Ascending aorta (tissue), 2 donors: ENCODE measurements around the gene PNRC1. TPM values are rescaled to one million over a fixed set of nuclear protein-coding genes. Genes with fewer than 3 reads are reported as not detected.

Experiments used
- DNase-seq, 2 donors: peaks; one replicate each; pipeline ENCODE4 v3.0.0-alpha.2; 2019; ENCODE audit warnings: low spot score in 2 of 2
- H3K27ac ChIP-seq, 2 donors: fragments of 200-600 bp; sonication (generic); one replicate each; pipeline ENCODE4 v1.5.1; 2016 to 2017; ENCODE audit warnings: mild to moderate bottlenecking in 1 of 2
- H3K27me3 ChIP-seq: fragments of 200-600 bp; sonication (generic); one replicate; pipeline ENCODE4 v1.5.1; 2017
- H3K36me3 ChIP-seq, 2 donors: fragments of 200-600 bp; sonication (generic); one replicate each; pipeline ENCODE4 v1.5.1; 2016
- H3K4me1 ChIP-seq, 2 donors: fragments of 200-600 bp; sonication (generic); one replicate each; pipeline ENCODE4 v1.5.1; 2016 to 2017; ENCODE audit warnings: mild to moderate bottlenecking in 1 of 2
- H3K4me3 ChIP-seq, 2 donors: fragments of 200-600 bp; sonication (generic); one replicate each; pipeline ENCODE4 v1.5.1; 2016 to 2017; ENCODE audit warnings: mild to moderate bottlenecking in 1 of 2
- H3K9me3 ChIP-seq, 2 donors: fragments of 200-600 bp; sonication (generic); one replicate each; pipeline ENCODE4 v1.5.1; 2016
- intact Hi-C: fragments of 100-400 bp; cut with DNase I; formaldehyde crosslinking; loops from one replicate; pipeline ENCODE4 v1.15.1; 2023
- total RNA-seq: library from RNA; depleted of rRNA; stranded (reverse); fragments of >200 nt; gene quantifications from one replicate; pipeline ENCODE4 v1.1.0, GENCODE V29; 2016
- TF ChIP-seq, protein P1 (sequence below), 3 experiments: fragments of 200-600 bp in 2 of 3; fragments of 450-650 bp in 1 of 3; sonication (generic) in 2 of 3; IDR thresholded peaks; one replicate each; pipeline ENCODE4 v1.5.1; 2016 to 2019; ENCODE audit warnings: antibody characterized with exemption in 3 of 3, mild to moderate bottlenecking in 1 of 3, moderate library complexity in 1 of 3

The PNRC1 gene
- total RNA-seq, 1 donor from 2014 or later, result 196 TPM

DNA sequence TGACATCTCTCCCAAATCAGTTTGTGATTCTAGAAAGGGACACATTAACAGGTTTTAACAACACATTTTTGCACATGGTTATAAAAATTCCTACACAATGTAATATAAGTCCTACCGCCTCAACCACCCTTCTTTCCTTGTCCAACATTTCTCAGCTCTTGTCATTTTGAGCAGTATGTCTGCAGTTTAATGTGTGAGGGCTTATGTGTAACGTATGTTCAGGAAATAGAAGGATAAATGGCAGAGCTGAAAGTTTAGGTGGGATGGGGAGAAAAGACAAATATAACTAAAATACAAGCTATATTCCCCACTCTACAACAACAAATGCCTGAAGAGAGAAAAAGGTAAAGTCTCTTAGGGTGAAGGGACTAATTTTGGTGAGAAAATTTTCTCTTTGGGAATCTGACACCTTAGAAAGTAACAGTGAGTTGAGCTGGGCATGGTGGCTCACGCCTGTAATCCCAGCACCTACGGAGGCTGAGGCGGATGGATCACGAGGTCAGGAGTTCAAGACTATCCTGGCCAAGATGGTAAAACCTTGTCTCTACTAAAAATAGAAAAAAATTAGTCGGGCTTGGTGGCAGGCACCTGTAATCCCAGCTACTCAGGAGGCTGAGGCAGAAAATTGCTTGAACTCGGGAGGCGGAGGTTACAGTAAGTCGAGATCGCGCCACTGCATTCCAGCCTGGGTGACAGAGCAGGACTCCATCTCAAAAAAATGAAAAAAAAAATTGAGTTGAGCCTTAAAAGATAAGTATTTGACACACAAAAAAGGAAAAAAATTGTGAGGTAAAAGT is 5.1 kb downstream of the PNRC1 start:
- no peak overlapping the region for H3K27ac ChIP-seq
- no peak overlapping the region for H3K4me3 ChIP-seq
- TF ChIP-seq, protein P1, sequence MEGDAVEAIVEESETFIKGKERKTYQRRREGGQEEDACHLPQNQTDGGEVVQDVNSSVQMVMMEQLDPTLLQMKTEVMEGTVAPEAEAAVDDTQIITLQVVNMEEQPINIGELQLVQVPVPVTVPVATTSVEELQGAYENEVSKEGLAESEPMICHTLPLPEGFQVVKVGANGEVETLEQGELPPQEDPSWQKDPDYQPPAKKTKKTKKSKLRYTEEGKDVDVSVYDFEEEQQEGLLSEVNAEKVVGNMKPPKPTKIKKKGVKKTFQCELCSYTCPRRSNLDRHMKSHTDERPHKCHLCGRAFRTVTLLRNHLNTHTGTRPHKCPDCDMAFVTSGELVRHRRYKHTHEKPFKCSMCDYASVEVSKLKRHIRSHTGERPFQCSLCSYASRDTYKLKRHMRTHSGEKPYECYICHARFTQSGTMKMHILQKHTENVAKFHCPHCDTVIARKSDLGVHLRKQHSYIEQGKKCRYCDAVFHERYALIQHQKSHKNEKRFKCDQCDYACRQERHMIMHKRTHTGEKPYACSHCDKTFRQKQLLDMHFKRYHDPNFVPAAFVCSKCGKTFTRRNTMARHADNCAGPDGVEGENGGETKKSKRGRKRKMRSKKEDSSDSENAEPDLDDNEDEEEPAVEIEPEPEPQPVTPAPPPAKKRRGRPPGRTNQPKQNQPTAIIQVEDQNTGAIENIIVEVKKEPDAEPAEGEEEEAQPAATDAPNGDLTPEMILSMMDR (IDR thresholded peaks at IDR 0.05), result no peak
- intact Hi-C loops, result loop anchor here (10.0 kb wide), 1 partner anchor 739 kb away; the partner anchor contains the start of gene CASP8AP2
- no peak for DNase-seq
- peaks cover 14 to 39% of the 10 kb centered on the region in 2 donors for H3K36me3 ChIP-seq
- H3K27me3 ChIP-seq, result no peaks in the 10 kb centered on the region
- no peaks in the 10 kb centered on the region for H3K9me3 ChIP-seq
- peaks cover 0 to 27% of the 10 kb centered on the region in 2 donors for H3K4me1 ChIP-seq

DNA sequence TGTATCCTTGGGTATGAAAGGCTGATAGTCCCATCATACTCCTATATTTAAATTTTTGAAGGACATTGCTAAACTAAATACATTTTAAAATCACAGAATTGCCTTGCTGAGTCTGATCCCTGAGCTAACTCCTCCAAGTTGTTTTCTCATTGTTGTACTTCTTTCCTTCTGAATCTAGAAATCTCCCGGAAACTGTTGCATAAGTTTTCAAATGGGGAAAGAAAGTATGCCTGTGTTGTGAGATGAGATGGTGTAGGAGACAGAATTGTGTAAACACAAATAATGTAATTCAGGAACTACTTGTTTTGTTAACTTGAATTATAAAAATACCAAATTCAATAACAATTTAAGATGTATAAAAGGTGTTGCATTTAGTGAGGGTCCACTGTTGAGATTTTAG is 7.3 kb downstream of the PNRC1 start:
- intact Hi-C loops, result loop anchor here (10.0 kb wide), 1 partner anchor 737 kb away; the partner anchor contains the start of gene CASP8AP2
- TF ChIP-seq, protein P1 (IDR thresholded peaks at IDR 0.05), result no peak
- Histone ChIP-seq H3K9me3 (no peaks in the 10 kb centered on the region), H3K27ac (no peak overlapping the region), H3K36me3 (peaks cover 14 to 33% of the 10 kb centered on the region in 2 donors), H3K4me3 (no peak overlapping the region), H3K4me1 (peaks cover 0 to 27% of the 10 kb centered on the region in 2 donors), H3K27me3 (no peaks in the 10 kb centered on the region)
- no peak for DNase-seq

DNA sequence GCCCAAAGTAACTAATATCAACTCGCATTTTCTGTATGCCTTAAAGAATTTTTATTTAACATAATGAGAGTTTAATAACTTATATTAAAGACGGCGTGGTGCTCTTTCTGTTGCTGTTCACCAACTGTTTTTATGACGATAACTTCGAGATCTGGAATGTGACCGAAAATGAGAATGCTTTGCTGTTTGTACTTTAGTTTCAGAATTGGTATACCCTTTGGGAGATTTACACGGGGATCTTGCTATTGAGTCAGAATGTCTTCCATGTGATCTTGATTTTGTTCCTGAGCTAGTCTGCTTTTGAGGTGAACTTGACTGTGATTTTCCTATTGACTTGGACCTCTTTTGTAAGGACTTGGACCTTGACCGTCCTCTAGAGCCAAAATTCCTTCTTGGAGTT is 17.9 kb downstream of the PNRC1 start:
- intact Hi-C loops, result no loop called here
- Histone ChIP-seq H3K4me1 (peaks cover 0 to 2% of the 10 kb centered on the region in 2 donors), H3K4me3 (peak overlapping the region in 1 of 2 donors; percentile 42), H3K9me3 (no peaks in the 10 kb centered on the region), H3K27ac (peak overlapping the region in 1 of 2 donors; percentile 39), H3K27me3 (no peaks in the 10 kb centered on the region), H3K36me3 (no peaks in the 10 kb centered on the region)
- DNase-seq, result no peak
- TF ChIP-seq, protein P1 (IDR thresholded peaks at IDR 0.05), result no peak

DNA sequence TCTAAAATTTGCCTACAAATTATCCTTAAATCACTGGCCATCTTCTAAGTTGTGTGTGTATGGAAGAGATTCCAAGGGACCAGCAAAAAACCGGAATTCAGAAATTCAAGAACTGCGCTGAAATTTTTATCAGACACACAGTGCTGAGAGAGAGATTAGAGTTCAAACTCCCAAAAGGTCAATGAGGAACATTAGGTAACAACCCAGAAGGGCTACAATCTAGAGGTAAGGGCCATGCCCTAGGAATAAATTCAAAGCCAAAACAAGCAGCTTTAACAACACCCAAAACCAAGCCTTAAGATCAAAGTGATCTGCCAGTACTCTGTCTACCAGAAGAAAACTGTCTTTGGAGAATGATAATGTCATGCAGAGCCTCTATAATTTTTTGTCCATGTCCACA is 19.6 kb downstream of the PNRC1 start:
- TF ChIP-seq, protein P1 (IDR thresholded peaks at IDR 0.05), result no peak
- intact Hi-C loops, result no loop called here

DNA sequence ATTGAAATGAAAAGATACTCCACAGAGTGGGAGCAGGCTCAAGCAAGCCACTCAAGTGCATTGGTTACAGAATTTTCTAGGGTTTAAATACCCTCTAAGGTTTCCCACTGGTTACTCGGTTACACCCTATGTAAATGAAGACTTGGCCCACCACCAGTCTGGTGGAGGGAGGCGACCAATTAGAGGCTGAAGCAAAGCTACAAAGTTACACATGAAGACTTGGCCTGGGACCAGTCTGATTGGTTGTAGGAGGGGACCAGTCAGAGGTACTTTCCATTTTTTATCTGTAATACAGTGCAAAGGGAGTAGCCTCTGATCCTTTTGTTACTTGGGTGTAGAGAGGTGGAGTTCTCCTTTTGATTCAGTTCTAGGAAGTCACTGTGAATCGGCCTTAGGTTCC is 29.7 kb downstream of the PNRC1 start:
- no peak overlapping the region for H3K4me3 ChIP-seq
- no peak for DNase-seq
- H3K27ac ChIP-seq, result no peak overlapping the region
- no peaks in the 10 kb centered on the region for H3K4me1 ChIP-seq
- intact Hi-C loops, result no loop called here
- H3K27me3 ChIP-seq, result no peaks in the 10 kb centered on the region
- no peaks in the 10 kb centered on the region for H3K9me3 ChIP-seq
- no peaks in the 10 kb centered on the region for H3K36me3 ChIP-seq
- TF ChIP-seq, protein P1 (IDR thresholded peaks at IDR 0.05), result no peak

More for the DNA sequence above, 19.6 kb downstream of the PNRC1 start:
- peaks cover 0 to 2% of the 10 kb centered on the region in 2 donors for H3K4me1 ChIP-seq
- no peak overlapping the region for H3K27ac ChIP-seq
- no peaks in the 10 kb centered on the region for H3K27me3 ChIP-seq
- no peaks in the 10 kb centered on the region for H3K36me3 ChIP-seq
- H3K9me3 ChIP-seq, result no peaks in the 10 kb centered on the region
- no peak overlapping the region for H3K4me3 ChIP-seq
- DNase-seq, result no peak
